WTC11 (cell line): ENCODE data around the gene KAT6B.

ENCODE experiments used
- JAZF1 ChIP-seq: fragments of 250-450 bp; sonication (Bioruptor Pico); IDR thresholded peaks from 2 replicates; pipeline ENCODE4 v1.9.0; 2021; ENCODE audit warnings: moderate library complexity, mild to moderate bottlenecking, inconsistent platforms
- JUN ChIP-seq: sonication (generic); formaldehyde crosslinking; IDR thresholded peaks from 2 replicates; pipeline ENCODE4 v1.8.0; 2023; ENCODE audit warnings: mild to moderate bottlenecking, missing genetic modification reagents
- NR1H2 ChIP-seq: sonication (generic); formaldehyde crosslinking; IDR thresholded peaks from 2 replicates; pipeline ENCODE4 v1.9.0; 2021; ENCODE audit warnings: mild to moderate bottlenecking, moderate library complexity, missing genetic modification reagents
- NR3C1 ChIP-seq: sonication (generic); formaldehyde crosslinking; conservative IDR thresholded peaks from 2 replicates; pipeline ENCODE4 v1.8.1; 2023; ENCODE audit warnings: low read depth, mild to moderate bottlenecking, missing genetic modification reagents
- TF ChIP-seq, protein P1 (sequence below): fragments of 200-600 bp; IDR thresholded peaks from 2 replicates; pipeline ENCODE4 v1.8.0; 2022; ENCODE audit warnings: antibody characterized with exemption

DNA sequence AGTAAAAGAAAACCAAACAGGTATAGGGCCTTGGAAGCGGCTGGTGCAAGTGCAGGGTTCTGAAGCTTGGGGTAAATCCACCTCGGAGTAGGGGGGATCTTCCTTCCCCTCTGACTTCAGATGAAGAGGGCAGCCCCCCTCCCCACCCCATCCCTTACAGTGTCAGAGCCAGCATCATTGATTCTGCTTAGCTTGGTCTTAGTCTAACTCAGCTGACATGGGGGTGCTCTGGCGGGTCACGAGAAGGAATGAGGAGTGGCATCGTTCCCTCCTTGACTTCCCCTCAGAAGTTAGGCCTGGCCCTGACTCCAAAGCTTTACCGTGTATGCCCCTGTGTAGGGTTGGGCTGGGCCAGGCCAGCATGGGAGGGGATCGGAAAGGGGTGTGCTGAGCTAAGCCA lies 240.9 kb downstream of the KAT6B start:
- TF ChIP-seq, protein P1, sequence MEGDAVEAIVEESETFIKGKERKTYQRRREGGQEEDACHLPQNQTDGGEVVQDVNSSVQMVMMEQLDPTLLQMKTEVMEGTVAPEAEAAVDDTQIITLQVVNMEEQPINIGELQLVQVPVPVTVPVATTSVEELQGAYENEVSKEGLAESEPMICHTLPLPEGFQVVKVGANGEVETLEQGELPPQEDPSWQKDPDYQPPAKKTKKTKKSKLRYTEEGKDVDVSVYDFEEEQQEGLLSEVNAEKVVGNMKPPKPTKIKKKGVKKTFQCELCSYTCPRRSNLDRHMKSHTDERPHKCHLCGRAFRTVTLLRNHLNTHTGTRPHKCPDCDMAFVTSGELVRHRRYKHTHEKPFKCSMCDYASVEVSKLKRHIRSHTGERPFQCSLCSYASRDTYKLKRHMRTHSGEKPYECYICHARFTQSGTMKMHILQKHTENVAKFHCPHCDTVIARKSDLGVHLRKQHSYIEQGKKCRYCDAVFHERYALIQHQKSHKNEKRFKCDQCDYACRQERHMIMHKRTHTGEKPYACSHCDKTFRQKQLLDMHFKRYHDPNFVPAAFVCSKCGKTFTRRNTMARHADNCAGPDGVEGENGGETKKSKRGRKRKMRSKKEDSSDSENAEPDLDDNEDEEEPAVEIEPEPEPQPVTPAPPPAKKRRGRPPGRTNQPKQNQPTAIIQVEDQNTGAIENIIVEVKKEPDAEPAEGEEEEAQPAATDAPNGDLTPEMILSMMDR = no peak
- TF ChIP-seq JAZF1 (CRISPR knock-in tag) = no peak
- TF ChIP-seq NR1H2 (CRISPR knock-in tag) = no peak
- no peak for TF ChIP-seq JUN
- TF ChIP-seq NR3C1 (CRISPR knock-in tag) = no peak
